WTC11 (cell line): ENCODE data around the gene RBM44. TPM values are rescaled to one million over a fixed set of nuclear protein-coding genes. Genes with fewer than 3 reads are reported as not detected.
"Not testable (repeated sequence)": the region's sequence is repeated elsewhere in the genome, so short reads cannot be mapped to it uniquely, and the experiment has no call there.

Experiments used
- ATAC-seq: fragments of 200-7000 bp; cut with Tn5 transposase; 2 replicates; pipeline ENCODE4 v1.10.0; 2021; ENCODE audit warnings: mild to moderate bottlenecking, moderate library complexity
- CTCF ChIA-PET: fragments of 300-600 bp; sonication (Branson Sonifier 250); formaldehyde crosslinking; loops from one replicate; lab custom pipeline; 2021; ENCODE audit warnings: antibody characterized with exemption; lab: Charles Lee
- POLR2A ChIA-PET: fragments of 350-600 bp; sonication (Branson Sonifier 250); formaldehyde crosslinking; loops from one replicate; lab custom pipeline; 2021; ENCODE audit warnings: antibody characterized with exemption; lab: Charles Lee
- DNase-seq: peaks from one replicate; pipeline ENCODE4 v3.0.0; 2021; ENCODE audit warnings: low spot score
- H3K27ac Mint-ChIP-seq: 2 replicates; pipeline ENCODE4 v1.8.0; 2021; ENCODE audit warnings: mixed read lengths
- H3K27me3 Mint-ChIP-seq: 2 replicates; pipeline ENCODE4 v1.8.0; 2021; ENCODE audit warnings: low read depth, mild to moderate bottlenecking, moderate library complexity, mixed read lengths
- H3K36me3 Mint-ChIP-seq: 2 replicates; pipeline ENCODE4 v1.8.0; 2021; ENCODE audit warnings: mixed read lengths
- H3K4me1 Mint-ChIP-seq: 2 replicates; pipeline ENCODE4 v1.8.0; 2022; ENCODE audit warnings: mixed read lengths
- H3K4me3 Mint-ChIP-seq: 2 replicates; pipeline ENCODE4 v1.8.0; 2021; ENCODE audit warnings: mild to moderate bottlenecking, moderate library complexity, mixed read lengths
- H3K9me3 Mint-ChIP-seq: 2 replicates; pipeline ENCODE4 v1.8.0; 2021; ENCODE audit warnings: mixed read lengths
- CREM ChIP-seq: sonication (generic); formaldehyde crosslinking; IDR thresholded peaks from 2 replicates; pipeline ENCODE4 v1.8.1; 2022; ENCODE audit warnings: mild to moderate bottlenecking, missing genetic modification reagents, moderate library complexity
- GABPB1 ChIP-seq: sonication (generic); formaldehyde crosslinking; IDR thresholded peaks from 2 replicates; pipeline ENCODE4 v1.8.1; 2023; ENCODE audit warnings: mild to moderate bottlenecking, missing genetic modification reagents
- MYBL2 ChIP-seq: sonication (generic); formaldehyde crosslinking; IDR thresholded peaks from 2 replicates; pipeline ENCODE4 v1.8.1; 2023; ENCODE audit warnings: mild to moderate bottlenecking, moderate library complexity, missing genetic modification reagents
- NFATC4 ChIP-seq: fragments of 250-450 bp; sonication (Bioruptor Pico); IDR thresholded peaks from 2 replicates; pipeline ENCODE4 v1.9.0; 2021; ENCODE audit warnings: mild to moderate bottlenecking
- NFYB ChIP-seq: sonication (generic); formaldehyde crosslinking; conservative IDR thresholded peaks from 2 replicates; pipeline ENCODE4 v1.8.0; 2022; ENCODE audit warnings: low read depth, missing genetic modification reagents
- NR3C1 ChIP-seq: sonication (generic); formaldehyde crosslinking; conservative IDR thresholded peaks from 2 replicates; pipeline ENCODE4 v1.8.1; 2023; ENCODE audit warnings: low read depth, mild to moderate bottlenecking, missing genetic modification reagents
- SMAD3 ChIP-seq: sonication (generic); formaldehyde crosslinking; IDR thresholded peaks from 2 replicates; pipeline ENCODE4 v1.8.0; 2022; ENCODE audit warnings: missing genetic modification reagents, mild to moderate bottlenecking, borderline replicate concordance
- SOX15 ChIP-seq: fragments of 250-450 bp; sonication (Bioruptor Pico); IDR thresholded peaks from 2 replicates; pipeline ENCODE4 v1.9.0; 2021; ENCODE audit warnings: mild to moderate bottlenecking
- TCF7 ChIP-seq: sonication (generic); formaldehyde crosslinking; IDR thresholded peaks from 2 replicates; pipeline ENCODE4 v1.8.0; 2022; ENCODE audit warnings: mild to moderate bottlenecking, low read depth, missing genetic modification reagents, moderate library complexity
- TEAD1 ChIP-seq: sonication (generic); formaldehyde crosslinking; IDR thresholded peaks from 2 replicates; pipeline ENCODE4 v1.8.0; 2022; ENCODE audit warnings: mild to moderate bottlenecking, missing genetic modification reagents
- ZMAT4 ChIP-seq: fragments of 250-450 bp; sonication (Bioruptor Pico); IDR thresholded peaks from 2 replicates; pipeline ENCODE4 v1.9.0; 2021; ENCODE audit warnings: mild to moderate bottlenecking
- ZNF138 ChIP-seq: sonication (generic); formaldehyde crosslinking; conservative IDR thresholded peaks from 2 replicates; pipeline ENCODE4 v1.8.1; 2022; ENCODE audit warnings: mild to moderate bottlenecking, moderate library complexity, missing genetic modification reagents
- ZNF232 ChIP-seq: sonication (generic); formaldehyde crosslinking; IDR thresholded peaks from 2 replicates; pipeline ENCODE4 v1.8.0; 2022; ENCODE audit warnings: mild to moderate bottlenecking, missing genetic modification reagents
- ZNF396 ChIP-seq: fragments of 250-450 bp; sonication (Bioruptor Pico); IDR thresholded peaks from 2 replicates; pipeline ENCODE4 v1.8.0; 2021; ENCODE audit warnings: mild to moderate bottlenecking, moderate library complexity, borderline replicate concordance
- ZNF423 ChIP-seq: fragments of 250-450 bp; sonication (Bioruptor Pico); IDR thresholded peaks from 2 replicates; pipeline ENCODE4 v2.1.2; 2022; ENCODE audit warnings: mild to moderate bottlenecking, moderate library complexity
- ZNF512 ChIP-seq: sonication (generic); formaldehyde crosslinking; IDR thresholded peaks from 2 replicates; pipeline ENCODE4 v1.8.1; 2022; ENCODE audit warnings: missing genetic modification reagents, borderline replicate concordance
- total RNA-seq: library from RNA; stranded (reverse); gene quantifications from 3 replicates; pipeline ENCODE4 v1.2.3, GENCODE V29; 2021
- TF ChIP-seq, protein P1 (sequence below): sonication (generic); formaldehyde crosslinking; IDR thresholded peaks from 2 replicates; pipeline ENCODE4 v1.8.0; 2022; ENCODE audit warnings: mild to moderate bottlenecking, missing genetic modification reagents
- TF ChIP-seq, protein P2 (sequence below): sonication (generic); formaldehyde crosslinking; conservative IDR thresholded peaks from 2 replicates; pipeline ENCODE4 v1.8.1; 2022; ENCODE audit warnings: mild to moderate bottlenecking, missing genetic modification reagents
- TF ChIP-seq, protein P3 (sequence below): fragments of 250-450 bp; sonication (Bioruptor Pico); IDR thresholded peaks from 2 replicates; pipeline ENCODE4 v1.9.0; 2021; ENCODE audit warnings: mild to moderate bottlenecking
- TF ChIP-seq, protein P4 (sequence below): sonication (generic); formaldehyde crosslinking; IDR thresholded peaks from 2 replicates; pipeline ENCODE4 v1.8.1; 2023; ENCODE audit warnings: mild to moderate bottlenecking, missing genetic modification reagents
- TF ChIP-seq, protein P5 (sequence below): sonication (generic); formaldehyde crosslinking; IDR thresholded peaks from 2 replicates; pipeline ENCODE4 v1.8.1; 2022; ENCODE audit warnings: low read depth, mild to moderate bottlenecking, moderate library complexity, missing genetic modification reagents, borderline replicate concordance

RBM44 gene
- total RNA-seq, 1 experiment from 2014 or later, result 1.3 TPM

GRCh38 chr2:237763812-237764211 is 34.8 kb upstream of the RBM44 start:
- H3K27me3 Mint-ChIP-seq, result no peaks in the 10 kb centered on the region
- ATAC-seq, result no peak
- POLR2A ChIA-PET, result no interaction called here
- no peak overlapping the region for H3K4me3 Mint-ChIP-seq
- no peaks in the 10 kb centered on the region for H3K4me1 Mint-ChIP-seq
- H3K27ac Mint-ChIP-seq, result no peak overlapping the region
- CTCF ChIA-PET, result no interaction called here
- no peak for DNase-seq
- H3K9me3 Mint-ChIP-seq, result no peaks in the 10 kb centered on the region
- TF ChIP-seq ZNF232 (CRISPR knock-in tag), result no peak
- no peak for TF ChIP-seq NFATC4 (CRISPR knock-in tag)
- no peak for TF ChIP-seq TCF7 (CRISPR knock-in tag)
- TF ChIP-seq MYBL2, result no peak
- no peak for TF ChIP-seq NFYB (CRISPR knock-in tag)
- TF ChIP-seq ZNF138 (CRISPR knock-in tag), result no peak
- TF ChIP-seq ZNF396, result no peak
- TF ChIP-seq, protein P1, sequence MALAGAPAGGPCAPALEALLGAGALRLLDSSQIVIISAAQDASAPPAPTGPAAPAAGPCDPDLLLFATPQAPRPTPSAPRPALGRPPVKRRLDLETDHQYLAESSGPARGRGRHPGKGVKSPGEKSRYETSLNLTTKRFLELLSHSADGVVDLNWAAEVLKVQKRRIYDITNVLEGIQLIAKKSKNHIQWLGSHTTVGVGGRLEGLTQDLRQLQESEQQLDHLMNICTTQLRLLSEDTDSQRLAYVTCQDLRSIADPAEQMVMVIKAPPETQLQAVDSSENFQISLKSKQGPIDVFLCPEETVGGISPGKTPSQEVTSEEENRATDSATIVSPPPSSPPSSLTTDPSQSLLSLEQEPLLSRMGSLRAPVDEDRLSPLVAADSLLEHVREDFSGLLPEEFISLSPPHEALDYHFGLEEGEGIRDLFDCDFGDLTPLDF, result no peak
- TF ChIP-seq CREM (CRISPR knock-in tag), result no peak
- TF ChIP-seq, protein P2, sequence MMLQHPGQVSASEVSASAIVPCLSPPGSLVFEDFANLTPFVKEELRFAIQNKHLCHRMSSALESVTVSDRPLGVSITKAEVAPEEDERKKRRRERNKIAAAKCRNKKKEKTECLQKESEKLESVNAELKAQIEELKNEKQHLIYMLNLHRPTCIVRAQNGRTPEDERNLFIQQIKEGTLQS (CRISPR knock-in tag), result no peak
- TF ChIP-seq, protein P3, sequence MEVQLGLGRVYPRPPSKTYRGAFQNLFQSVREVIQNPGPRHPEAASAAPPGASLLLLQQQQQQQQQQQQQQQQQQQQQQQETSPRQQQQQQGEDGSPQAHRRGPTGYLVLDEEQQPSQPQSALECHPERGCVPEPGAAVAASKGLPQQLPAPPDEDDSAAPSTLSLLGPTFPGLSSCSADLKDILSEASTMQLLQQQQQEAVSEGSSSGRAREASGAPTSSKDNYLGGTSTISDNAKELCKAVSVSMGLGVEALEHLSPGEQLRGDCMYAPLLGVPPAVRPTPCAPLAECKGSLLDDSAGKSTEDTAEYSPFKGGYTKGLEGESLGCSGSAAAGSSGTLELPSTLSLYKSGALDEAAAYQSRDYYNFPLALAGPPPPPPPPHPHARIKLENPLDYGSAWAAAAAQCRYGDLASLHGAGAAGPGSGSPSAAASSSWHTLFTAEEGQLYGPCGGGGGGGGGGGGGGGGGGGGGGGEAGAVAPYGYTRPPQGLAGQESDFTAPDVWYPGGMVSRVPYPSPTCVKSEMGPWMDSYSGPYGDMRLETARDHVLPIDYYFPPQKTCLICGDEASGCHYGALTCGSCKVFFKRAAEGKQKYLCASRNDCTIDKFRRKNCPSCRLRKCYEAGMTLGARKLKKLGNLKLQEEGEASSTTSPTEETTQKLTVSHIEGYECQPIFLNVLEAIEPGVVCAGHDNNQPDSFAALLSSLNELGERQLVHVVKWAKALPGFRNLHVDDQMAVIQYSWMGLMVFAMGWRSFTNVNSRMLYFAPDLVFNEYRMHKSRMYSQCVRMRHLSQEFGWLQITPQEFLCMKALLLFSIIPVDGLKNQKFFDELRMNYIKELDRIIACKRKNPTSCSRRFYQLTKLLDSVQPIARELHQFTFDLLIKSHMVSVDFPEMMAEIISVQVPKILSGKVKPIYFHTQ (CRISPR knock-in tag), result no peak
- TF ChIP-seq TEAD1 (CRISPR knock-in tag), result no peak
- no peak for TF ChIP-seq GABPB1 (CRISPR knock-in tag)
- peaks cover 47% of the 10 kb centered on the region for H3K36me3 Mint-ChIP-seq

GRCh38 chr2:237765122-237765521 is 33.5 kb upstream of the RBM44 start:
- H3K4me1 Mint-ChIP-seq, H3K9me3 Mint-ChIP-seq, ATAC-seq, H3K4me3 Mint-ChIP-seq, H3K27me3 Mint-ChIP-seq, H3K27ac Mint-ChIP-seq, DNase-seq: not testable (repeated sequence)
- CTCF ChIA-PET, result interaction anchor here (0.7 kb wide), 1 partner anchor 63 kb away, joined by 3 read pairs; no protein-coding TSS in a partner anchor
- H3K36me3 Mint-ChIP-seq, result peaks cover 36% of the 10 kb centered on the region
- POLR2A ChIA-PET, result interaction anchor here (0.7 kb wide), 1 partner anchor 250 kb away, joined by 7 read pairs; no protein-coding TSS in a partner anchor

GRCh38 chr2:237765875-237766274 is 32.7 kb upstream of the RBM44 start:
- DNase-seq, result no peak
- peaks cover 32% of the 10 kb centered on the region for H3K36me3 Mint-ChIP-seq
- CTCF ChIA-PET, result interaction anchor here (0.7 kb wide), 1 partner anchor 64 kb away, joined by 3 read pairs; no protein-coding TSS in a partner anchor
- ATAC-seq, result no peak
- no peaks in the 10 kb centered on the region for H3K9me3 Mint-ChIP-seq
- H3K4me1 Mint-ChIP-seq, result no peaks in the 10 kb centered on the region
- POLR2A ChIA-PET, result interaction anchor here (0.7 kb wide), 1 partner anchor 250 kb away, joined by 7 read pairs; no protein-coding TSS in a partner anchor
- no peak overlapping the region for H3K27ac Mint-ChIP-seq
- no peak overlapping the region for H3K4me3 Mint-ChIP-seq
- H3K27me3 Mint-ChIP-seq, result no peaks in the 10 kb centered on the region
- no peak for TF ChIP-seq SOX15
- TF ChIP-seq, protein P4, sequence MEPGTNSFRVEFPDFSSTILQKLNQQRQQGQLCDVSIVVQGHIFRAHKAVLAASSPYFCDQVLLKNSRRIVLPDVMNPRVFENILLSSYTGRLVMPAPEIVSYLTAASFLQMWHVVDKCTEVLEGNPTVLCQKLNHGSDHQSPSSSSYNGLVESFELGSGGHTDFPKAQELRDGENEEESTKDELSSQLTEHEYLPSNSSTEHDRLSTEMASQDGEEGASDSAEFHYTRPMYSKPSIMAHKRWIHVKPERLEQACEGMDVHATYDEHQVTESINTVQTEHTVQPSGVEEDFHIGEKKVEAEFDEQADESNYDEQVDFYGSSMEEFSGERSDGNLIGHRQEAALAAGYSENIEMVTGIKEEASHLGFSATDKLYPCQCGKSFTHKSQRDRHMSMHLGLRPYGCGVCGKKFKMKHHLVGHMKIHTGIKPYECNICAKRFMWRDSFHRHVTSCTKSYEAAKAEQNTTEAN (CRISPR knock-in tag), result no peak
- TF ChIP-seq ZMAT4 (CRISPR knock-in tag), result no peak
- no peak for TF ChIP-seq ZNF423 (CRISPR knock-in tag)
- no peak for TF ChIP-seq TEAD1 (CRISPR knock-in tag)
- TF ChIP-seq, protein P5, sequence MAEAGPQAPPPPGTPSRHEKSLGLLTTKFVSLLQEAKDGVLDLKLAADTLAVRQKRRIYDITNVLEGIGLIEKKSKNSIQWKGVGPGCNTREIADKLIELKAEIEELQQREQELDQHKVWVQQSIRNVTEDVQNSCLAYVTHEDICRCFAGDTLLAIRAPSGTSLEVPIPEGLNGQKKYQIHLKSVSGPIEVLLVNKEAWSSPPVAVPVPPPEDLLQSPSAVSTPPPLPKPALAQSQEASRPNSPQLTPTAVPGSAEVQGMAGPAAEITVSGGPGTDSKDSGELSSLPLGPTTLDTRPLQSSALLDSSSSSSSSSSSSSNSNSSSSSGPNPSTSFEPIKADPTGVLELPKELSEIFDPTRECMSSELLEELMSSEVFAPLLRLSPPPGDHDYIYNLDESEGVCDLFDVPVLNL (CRISPR knock-in tag), result no peak
- no peak for TF ChIP-seq ZNF512 (CRISPR knock-in tag)
- no peak for TF ChIP-seq NFYB (CRISPR knock-in tag)
- no peak for TF ChIP-seq SMAD3 (CRISPR knock-in tag)
- TF ChIP-seq NR3C1 (CRISPR knock-in tag), result no peak
- TF ChIP-seq, protein P3 (CRISPR knock-in tag), result no peak
